Activated CD8-positive, alpha-beta memory T cell treated with anti-CD3 and anti-CD28 coated beads, Interleukin-2, amount 50 U/mL, for 48 hours (primary cell): Measurements from ENCODE around the gene WASF3.

ENCODE experiments used
- DNase-seq: peaks from one replicate; pipeline ENCODE4 v3.0.0-alpha.2; 2020

Gene WASF3

DNA sequence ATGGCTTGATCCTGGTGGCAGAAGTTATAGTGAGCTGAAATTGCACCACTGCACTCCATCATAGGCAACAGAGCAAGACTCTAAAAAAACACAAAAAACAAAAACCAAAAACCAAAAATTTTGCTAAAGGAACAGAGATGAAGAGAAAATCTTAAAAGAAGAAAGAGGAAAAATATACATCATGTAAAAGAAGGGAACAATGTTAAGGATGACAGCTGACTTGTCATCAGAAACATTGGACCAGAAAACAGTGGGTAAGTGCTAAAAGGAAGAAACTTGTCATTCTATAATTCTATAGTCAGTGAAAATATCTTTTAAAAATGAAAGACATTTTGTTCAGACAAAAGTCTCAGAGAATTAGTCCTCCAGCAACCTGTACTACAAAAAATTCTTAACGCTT, 93.8 kb downstream of the WASF3 start:
- no peak for DNase-seq

DNA sequence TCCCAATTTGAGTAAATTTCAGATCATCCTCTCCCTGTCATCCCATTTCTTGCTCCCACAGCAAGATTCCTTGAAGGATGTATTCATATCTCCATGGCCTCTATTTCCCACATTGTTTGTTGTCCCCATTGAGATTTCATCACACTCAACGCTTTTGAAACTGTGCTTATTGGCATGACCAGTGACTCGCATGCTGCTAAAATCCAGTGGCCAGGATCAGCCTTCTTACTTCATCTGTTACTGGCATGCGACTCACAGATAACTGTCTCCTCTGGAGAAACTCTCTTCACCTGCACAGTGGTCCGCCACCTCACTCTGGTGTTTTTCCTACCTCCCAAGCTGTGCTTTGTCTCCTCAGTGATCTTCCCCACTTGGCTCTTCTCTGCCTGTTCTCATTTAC, 95.8 kb downstream of the WASF3 start:
- no peak for DNase-seq

DNA sequence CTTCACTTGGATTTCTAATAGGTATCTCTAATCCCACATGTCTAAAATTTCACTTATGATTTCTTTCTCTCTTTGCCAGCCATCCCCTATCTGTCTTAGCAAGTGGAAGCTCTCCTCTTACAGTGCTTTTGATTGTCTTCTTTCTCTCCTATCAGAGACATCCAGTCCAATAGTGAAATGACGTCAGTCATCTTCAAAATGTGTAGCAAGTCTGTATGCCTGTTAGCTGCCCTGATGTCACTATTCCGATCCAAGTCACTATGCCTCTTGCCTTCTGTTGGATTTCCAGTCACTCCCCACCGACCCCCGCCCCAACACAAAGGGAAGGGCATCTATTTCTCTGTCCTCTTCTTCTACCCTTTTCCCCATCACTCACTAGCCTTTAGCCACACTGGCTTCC, 96.4 kb downstream of the WASF3 start:
- DNase-seq, result no peak

DNA sequence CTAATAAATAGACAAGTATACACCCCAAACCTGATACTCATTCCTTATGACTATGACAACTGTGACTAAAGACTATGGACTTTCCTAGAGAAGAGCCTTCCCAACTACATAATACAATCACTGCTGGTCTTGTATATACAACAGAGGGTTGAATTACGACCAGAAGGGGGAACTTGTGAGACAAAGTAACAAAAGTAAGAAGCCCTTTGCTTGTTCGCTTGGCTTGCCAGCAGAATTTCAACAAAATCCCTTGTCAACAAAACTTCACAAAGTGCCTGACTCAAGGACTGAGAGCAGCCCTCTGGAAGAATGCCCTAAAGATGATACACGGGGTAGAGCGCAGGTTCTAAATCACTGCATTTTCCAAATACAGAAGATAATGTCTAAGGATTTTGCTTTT, 99.4 kb downstream of the WASF3 start:
- no peak for DNase-seq

DNA sequence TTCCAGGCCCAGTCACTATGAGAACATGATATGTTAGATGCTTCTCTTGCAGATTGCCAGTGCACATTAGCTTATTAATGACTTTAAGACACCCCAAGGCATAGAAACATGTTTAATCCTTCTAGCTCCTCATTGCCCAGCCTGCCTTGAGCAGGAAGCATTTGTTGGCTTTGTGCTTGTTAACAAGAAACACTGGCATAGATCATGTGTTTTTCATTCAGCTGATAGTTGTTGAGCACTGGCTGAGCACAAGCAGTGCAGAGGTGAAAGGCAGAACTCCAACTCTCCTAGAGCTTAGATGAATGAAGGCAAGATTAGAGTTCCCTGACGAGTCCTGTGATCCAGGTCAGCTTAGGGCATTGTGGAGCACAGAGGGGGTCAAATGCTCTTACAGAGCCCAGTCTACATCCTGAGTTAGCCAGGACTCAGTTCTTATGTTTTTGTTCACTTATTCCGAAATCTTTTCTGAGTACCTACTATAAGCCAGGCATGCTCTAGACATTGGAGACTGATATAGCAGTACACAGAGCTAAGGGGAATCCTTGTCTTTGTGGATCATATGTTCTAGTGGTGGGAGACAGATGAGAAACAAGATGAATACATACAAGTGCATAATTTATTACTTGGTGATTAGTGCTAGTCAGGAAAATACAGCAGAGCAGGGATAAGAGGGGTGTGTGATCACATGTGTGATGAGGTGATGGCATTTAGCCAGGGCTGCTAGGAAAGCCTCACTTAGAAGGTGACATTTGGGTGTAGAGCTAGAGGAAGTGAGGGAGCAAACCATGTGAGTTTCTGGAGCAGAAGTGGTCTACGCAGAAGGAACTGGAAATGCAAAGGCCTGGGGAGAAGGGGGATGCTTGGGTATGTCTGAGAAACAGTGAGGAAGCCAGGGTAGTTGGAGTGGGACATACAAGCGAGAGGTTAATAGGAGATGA, 101.2 kb downstream of the WASF3 start:
- DNase-seq, result no peak

DNA sequence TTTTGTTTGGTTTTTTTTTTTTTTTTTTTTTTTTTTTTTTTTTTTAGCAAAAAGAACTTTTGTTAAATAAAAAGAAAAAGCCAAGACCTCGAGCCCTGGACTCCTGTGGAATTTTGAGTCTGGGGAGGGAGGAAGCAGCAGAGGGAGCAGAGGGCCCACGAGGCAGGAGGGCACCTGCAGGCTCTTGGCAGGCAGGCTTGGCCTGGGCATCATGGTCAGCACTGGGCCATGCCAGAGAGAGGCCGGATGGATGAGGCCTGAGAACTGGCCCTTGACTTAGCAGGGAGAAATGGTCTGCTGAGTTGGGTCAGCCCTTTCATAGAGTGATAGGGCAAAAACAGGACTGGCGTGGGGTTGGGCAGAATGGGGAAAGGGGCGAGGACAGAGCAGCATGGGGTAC, 102.7 kb downstream of the WASF3 start:
- no peak for DNase-seq

DNA sequence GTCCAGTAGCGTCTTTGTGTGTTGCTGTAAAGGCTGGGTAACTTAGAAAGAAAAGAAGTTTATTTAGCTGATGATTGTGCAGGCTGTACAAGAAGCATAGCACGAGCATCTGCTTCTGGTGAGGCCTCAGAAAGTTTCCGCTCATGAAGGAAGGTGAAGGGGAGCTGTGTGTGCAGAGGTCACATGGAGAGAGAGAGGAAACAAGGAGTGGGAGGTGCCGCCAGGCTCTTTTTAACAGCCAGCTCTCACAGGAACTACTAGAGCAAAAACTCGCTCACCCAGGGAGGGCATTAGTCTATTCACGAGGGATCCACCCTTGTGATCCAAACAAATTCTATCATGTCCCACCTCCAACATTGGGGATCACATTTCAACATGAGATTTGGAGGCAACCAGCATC, 103.3 kb downstream of the WASF3 start:
- DNase-seq, result no peak

DNA sequence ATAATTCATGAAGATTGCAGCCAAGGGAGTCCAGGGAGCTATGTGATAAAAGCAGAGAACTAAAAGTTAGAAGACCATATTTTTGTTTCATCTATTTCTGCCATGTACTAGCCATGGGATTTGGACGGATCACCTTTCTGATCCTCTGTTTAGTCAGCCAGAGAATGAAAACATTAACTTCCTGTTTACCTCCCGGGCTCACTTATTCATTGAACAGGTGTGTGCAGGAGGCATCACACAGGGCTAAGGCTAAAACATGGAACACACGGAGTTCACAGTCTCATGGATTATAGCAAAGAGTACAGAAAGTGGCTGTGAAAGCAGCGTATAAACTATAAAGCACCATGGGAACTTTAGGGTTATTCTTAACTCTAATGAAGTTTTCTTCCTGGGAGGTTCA, 106.3 kb downstream of the WASF3 start:
- no peak for DNase-seq

DNA sequence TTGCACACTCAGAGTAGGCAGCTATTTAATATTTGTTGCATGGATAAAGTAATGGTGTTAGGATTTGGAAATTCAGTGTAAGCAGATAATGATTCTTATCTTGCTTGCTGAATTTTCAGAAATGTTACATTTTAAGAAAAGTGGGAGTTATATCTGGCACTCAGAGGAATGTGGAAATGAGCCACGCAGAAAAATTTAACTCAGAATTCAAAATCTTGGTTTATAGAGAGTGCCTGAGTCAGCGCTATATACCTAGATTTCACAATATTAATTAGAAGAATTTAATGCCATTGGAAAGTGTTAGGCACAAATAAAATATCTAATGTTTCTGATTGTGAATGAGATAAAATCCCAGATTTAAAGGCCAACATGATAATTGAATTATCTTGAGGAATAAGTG, 106.8 kb downstream of the WASF3 start:
- no peak for DNase-seq

DNA sequence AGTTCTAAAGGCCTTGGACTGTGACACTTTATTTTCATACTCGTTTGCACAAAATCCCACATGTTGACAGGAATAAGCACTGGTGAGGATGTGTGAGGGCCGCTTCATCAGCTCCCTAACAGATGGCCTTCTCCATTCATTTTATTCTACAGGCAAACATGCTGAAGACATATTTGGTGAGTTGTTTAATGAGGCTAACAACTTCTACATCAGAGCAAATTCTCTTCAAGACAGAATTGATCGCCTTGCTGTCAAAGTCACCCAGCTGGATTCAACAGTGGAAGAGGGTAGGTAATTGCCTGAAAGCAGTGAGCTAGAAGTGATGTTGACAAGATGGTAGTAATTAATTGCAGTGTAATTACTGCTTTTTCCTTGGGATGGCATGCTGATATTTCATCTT, 107.4 kb downstream of the WASF3 start:
- DNase-seq, result no peak

DNA sequence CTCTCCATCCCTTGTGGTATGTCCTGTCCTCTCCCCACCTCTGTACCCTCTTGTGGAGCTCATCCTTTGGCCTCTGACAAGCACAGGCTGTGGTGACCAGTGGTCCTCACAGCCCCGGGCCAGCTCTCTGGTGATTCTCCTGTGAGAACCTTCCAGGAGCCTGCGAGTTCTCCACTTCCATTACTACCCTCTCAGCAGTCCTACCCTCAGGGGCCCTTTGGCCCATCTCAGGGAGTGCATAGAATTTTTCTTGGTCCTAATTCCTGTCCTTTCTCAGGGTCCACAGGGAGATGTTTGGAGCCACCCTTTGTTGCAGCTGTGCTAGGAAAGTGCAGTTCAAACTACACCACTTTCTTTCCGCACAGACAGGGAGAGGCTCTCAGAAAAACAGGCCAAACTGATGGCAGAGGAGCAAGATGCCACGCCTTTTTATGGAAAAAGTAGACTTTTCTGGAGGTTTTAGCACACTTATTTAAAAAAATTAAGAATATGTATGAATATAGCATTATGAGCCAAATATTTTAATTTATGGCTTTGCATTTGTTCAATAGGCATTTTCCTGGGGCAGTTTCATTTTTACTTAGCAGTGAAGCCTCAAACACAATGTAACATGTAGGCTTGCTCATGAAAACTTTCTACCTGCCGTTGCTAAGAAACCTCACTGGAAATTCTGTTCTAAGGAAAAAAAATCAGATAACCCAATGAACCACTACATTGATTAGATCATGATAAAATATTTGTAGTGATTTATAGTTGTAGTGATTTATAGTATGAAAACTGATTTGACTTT, 111.1 kb downstream of the WASF3 start:
- DNase-seq, result no peak

DNA sequence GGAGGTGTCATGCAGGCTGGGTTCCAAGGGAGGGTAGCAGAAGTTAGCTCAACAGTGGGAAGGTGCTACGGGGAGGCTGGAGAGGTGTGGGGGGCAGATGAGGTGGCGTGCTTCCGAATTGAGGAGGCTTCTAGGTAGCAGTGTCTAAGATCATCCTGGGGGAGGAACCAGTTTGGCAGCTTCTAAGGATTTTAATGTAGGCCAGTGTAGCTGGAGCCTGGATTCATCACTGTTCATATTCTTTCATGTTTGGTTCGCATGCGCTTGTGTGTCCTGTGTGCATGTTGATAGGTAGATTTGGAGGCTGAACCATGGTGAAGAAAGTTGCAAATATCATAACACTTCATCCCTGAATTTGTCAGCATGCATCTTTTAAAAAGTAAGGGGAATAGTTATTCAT, 116.4 kb downstream of the WASF3 start:
- no peak for DNase-seq

DNA sequence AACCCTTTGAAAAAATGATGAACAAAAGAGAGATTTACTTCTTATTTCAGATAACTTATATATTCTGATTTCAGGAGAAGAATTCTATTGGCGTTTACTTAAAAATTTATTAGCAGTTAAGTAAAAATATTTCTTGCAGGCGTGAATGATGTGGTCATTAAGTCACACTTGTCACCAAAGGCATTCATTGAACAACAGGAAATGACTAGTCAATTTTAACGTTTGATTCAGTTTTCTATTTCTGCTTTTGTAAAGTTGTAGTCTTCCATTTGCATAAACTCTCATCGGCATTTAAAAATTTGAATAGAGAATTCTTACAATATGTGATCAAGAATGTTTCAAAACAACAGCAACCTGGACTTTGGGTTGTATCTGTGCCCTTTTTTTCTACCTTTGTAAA, 119.7 kb downstream of the WASF3 start:
- DNase-seq, result no peak

DNA sequence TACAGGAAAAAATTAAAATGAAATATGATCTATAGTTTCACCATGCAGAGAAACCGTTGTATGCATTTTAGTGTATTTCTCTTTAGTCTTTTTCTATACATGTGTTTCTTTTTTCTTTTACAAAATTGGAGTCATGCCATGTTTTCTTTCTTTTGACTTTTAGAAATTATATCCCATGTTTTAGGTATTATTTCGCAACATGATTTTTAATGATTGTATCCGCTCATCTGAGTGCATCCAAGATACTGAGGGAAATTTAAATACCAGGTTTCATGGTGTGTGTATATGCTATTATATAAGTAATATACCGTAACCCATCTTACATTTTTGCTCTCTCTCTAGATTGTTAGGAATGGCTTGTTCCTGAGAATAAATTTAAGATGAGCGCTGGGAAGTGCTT, 120.8 kb downstream of the WASF3 start:
- DNase-seq, result no peak

DNA sequence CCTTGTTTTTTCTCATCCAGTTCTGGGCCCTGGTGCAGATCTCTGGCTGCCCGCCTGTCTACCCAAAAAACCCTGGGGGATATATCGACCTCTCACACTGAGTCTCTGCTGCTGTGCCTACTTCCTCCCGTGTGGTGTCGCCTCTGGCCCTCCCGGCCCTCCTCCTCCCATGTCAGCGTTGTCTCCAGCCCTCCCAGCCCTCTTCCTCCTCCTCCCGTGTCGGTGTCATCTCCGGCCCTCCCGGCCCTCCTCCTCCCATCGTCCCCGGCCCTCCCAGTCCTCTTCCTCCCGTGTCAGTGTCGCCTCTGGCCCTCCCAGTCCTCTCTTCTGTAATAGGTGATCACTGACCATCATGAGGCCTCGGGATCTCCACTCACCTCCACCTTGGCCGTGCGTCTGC, 121.3 kb downstream of the WASF3 start:
- DNase-seq, result no peak

DNA sequence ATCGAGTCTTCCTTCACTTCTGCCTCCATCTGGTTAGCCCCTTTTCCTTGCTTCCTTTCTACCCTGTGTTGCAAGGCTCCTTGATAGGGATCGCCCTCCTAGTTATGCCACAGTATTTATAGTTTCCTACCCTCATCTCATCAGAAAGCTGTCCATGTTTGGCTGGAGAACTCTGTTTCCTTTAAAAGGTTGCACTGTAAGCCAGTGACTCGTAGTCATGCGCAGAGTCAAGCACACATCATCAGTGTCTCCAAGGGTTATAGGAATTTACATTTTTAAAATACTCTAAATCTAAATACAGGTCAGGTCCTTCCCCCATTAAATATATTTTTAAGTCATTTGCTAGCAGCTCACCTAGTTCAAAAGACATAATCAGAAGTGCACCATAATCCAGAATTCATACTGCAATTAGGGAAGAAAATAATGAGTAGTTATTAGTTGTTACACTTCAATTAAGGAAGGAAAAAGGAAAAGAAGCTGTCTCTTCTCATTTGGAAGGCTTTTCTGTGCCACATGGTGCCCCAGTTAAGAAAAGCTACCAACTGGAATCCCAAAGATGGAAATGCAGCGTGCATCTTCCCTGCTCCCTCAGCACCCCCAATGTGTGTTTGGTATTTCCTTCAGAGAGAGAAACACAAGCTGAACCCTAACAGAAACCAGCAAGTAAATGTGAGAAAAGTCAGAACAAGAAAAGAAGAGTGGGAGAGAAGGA, 122.1 kb downstream of the WASF3 start:
- no peak for DNase-seq

DNA sequence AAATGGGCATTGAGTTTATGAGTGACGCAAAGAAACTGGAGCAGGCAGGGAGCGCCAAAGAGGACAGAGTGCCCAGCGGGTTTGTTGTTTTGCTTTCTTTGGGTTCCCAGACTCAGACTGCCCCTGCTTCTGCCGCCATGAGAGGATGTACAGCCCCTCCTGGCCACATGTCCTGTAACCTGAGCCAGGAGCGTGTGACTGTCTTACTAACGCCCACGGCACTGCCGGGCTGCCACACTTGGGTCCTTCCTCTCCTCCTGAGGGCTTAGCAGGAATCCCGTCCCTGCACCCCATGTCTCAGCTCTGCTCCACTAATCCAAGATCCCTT, 122.6 kb downstream of the WASF3 start:
- DNase-seq, result no peak

DNA sequence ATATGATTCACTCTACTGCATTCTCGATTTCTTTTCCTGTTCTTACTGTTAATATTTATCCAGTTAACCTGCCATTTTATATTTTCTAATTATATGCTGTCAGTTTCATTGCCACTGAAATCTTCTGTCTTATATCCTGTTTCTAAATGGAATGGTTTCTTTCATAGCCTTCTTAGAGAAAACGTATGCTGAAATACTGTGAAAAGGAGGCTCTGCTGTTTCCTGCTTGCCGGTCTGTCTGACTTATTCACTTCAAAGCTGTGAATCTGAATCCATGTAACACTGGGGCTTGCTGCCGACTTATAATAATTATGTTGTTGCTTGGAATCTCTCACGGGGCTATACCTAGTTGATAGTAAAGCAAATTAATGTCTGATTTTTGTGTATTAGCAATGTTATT, 123.1 kb downstream of the WASF3 start:
- DNase-seq, result no peak

DNA sequence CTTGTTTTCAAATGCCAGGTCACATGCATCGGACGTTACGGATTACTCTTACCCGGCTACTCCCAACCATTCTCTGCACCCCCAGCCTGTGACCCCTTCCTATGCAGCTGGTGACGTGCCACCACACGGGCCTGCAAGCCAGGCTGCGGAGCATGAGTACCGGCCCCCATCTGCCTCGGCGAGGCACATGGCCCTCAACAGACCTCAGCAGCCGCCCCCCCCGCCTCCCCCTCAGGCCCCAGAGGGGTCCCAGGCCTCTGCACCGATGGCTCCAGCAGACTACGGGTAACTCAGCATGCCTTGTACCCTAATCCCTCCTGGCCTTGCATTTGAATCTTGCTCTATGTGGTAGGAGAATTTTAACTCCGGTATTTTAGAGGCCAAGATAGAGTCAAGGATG, 123.6 kb downstream of the WASF3 start:
- DNase-seq, result no peak

DNA sequence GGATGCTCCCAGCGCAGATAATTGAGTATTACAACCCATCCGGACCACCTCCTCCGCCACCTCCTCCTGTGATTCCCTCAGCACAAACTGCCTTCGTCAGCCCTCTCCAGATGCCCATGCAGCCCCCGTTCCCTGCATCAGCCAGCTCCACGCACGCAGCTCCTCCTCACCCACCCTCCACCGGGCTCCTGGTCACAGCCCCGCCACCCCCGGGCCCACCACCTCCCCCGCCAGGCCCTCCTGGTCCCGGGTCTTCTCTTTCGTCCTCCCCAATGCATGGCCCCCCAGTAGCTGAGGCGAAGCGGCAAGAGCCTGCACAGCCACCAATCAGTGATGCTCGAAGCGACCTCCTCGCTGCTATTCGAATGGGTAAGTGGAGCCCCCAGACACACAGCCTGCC, 125.1 kb downstream of the WASF3 start:
- no peak for DNase-seq

DNA sequence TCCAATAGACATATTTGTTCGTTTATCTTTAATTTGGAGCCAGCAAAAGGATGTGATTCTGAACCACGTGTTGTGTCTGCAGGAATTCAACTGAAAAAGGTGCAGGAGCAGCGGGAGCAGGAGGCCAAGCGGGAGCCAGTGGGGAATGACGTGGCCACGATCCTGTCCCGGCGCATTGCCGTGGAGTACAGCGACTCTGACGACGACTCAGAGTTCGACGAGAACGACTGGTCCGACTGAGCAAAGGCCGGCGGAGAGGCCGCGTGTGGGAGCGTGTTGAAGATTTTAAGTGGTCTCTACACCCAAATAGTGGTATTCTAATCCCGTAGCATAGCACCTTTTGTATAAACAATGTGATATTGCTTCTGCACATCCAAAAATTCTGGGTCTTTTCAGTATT, 128.1 kb downstream of the WASF3 start:
- no peak for DNase-seq

DNA sequence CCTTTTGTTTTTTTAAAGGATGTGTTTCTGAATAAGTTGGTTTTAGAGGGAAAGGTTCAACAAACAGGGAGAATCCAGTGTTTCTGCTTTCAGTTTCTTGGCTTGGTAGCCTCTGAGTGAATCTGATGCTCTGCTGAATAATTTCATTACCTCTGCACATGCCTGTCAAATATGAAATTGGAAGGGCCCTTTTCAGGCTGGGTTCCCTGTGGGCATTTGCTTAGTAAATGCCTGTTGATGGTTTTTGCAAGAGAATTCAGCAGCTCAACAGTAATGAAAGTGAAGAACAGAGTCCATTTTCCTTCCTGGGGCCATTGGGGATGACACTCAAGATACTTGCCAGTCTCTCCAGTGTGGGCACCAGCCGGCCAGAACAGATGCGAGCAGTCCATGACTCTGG, 128.8 kb downstream of the WASF3 start:
- no peak for DNase-seq

DNA sequence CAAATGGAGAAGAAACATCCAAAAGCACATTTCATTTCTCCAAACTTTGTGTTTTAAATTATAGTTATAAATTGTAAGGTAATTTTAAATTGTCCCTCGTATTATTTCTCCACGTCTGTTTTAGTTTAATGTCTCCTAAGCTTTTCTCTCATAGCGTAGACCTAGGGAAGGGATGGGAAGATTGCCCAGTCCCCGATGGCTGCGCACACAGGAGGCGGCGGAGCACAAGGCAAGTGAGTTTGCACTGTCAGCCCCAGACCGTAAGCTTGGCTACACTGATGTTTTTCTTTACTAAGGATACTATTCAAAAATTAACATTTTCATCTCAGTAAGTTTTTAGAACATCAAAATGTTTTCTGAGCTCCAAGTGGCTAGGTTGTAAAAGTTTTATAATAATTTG, 130.8 kb downstream of the WASF3 start:
- no peak for DNase-seq

DNA sequence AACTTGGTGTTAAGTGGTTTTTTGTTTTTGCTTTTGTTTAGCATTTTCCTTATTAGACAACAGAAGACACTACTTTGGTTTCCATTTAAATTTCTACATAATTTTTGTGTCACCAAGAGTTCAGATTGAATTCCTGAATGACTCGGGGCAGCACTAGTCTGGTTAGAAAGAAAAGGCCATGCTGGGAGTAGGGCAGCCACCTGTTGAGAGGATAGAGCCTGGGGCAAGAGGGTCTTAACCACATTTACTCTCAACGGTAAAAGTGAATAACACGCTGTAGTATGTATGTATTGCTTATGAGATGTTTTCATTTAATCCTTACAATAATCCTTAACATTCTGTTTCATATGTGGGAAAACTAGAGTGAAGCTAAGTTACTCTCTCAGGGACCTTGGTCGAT, 131.5 kb downstream of the WASF3 start:
- DNase-seq, result no peak
